Activated naive CD8-positive, alpha-beta T cell treated with anti-CD3 and anti-CD28 coated beads, Interleukin-2, amount 50 U/mL, for 24 hours (primary cell): ENCODE measurements around the gene MICAL1.
"Not testable (repeated sequence)": the region's sequence is repeated elsewhere in the genome, so short reads cannot be mapped to it uniquely, and the experiment has no call there.

Experiments used
- ATAC-seq: fragments of 150-1000 bp; cut with Tn5 transposase; one replicate; pipeline ENCODE4 v1.10.0; 2021
- DNase-seq: peaks from one replicate; pipeline ENCODE4 v3.0.0; 2021
- H3K27ac Mint-ChIP-seq: one replicate; pipeline ENCODE4 v1.8.0; 2021; ENCODE audit warnings: mild to moderate bottlenecking, mixed read lengths
- H3K27me3 Mint-ChIP-seq: one replicate; pipeline ENCODE4 v1.8.0; 2021; ENCODE audit warnings: mixed read lengths
- H3K36me3 Mint-ChIP-seq: one replicate; pipeline ENCODE4 v1.8.0; 2021; ENCODE audit warnings: low read depth, mixed read lengths
- H3K4me1 Mint-ChIP-seq: one replicate; pipeline ENCODE4 v1.8.0; 2021; ENCODE audit warnings: mixed read lengths
- H3K4me3 Mint-ChIP-seq: one replicate; pipeline ENCODE4 v1.8.0; 2021; ENCODE audit warnings: mild to moderate bottlenecking, moderate library complexity, mixed read lengths
- H3K9me3 Mint-ChIP-seq: one replicate; pipeline ENCODE4 v1.8.0; 2021; ENCODE audit warnings: mixed read lengths

The MICAL1 gene

GRCh38 chr6:109466212-109466923 lies 10.8 kb upstream of the MICAL1 start:
- no peaks in the 10 kb centered on the region for H3K27me3 Mint-ChIP-seq
- peaks cover 81% of the 10 kb centered on the region for H3K36me3 Mint-ChIP-seq
- no peak for DNase-seq
- H3K4me1 Mint-ChIP-seq: peaks cover 50% of the 10 kb centered on the region
- no peak overlapping the region for H3K27ac Mint-ChIP-seq
- no peak overlapping the region for H3K4me3 Mint-ChIP-seq
- peaks cover 4% of the 10 kb centered on the region for H3K9me3 Mint-ChIP-seq
- ATAC-seq: no peak

- Mint-ChIP-seq H3K27ac (no peak overlapping the region), H3K9me3 (peaks cover 4% of the 10 kb centered on the region), H3K36me3 (peaks cover 81% of the 10 kb centered on the region), H3K4me1 (peaks cover 49% of the 10 kb centered on the region), H3K27me3 (no peaks in the 10 kb centered on the region), H3K4me3 (no peak overlapping the region)
- ATAC-seq: no peak
- no peak for DNase-seq
These were observed 10.2 kb upstream of the MICAL1 start for GRCh38 chr6:109465772-109466171.

GRCh38 chr6:109461733-109462526 lies 6.4 kb upstream of the MICAL1 start:
- H3K27me3 Mint-ChIP-seq: no peaks in the 10 kb centered on the region
- H3K4me3 Mint-ChIP-seq: no peak overlapping the region
- H3K27ac Mint-ChIP-seq: peak overlapping the region; percentile 62
- ATAC-seq (no peak), DNase-seq (no peak)
- peaks cover 4% of the 10 kb centered on the region for H3K9me3 Mint-ChIP-seq
- H3K36me3 Mint-ChIP-seq: peaks cover 65% of the 10 kb centered on the region
- peaks cover 73% of the 10 kb centered on the region for H3K4me1 Mint-ChIP-seq

GRCh38 chr6:109461205-109461604 lies 5.6 kb upstream of the MICAL1 start:
- not testable (repeated sequence) for DNase-seq, ATAC-seq, H3K9me3 Mint-ChIP-seq, H3K4me3 Mint-ChIP-seq, H3K27me3 Mint-ChIP-seq
- Mint-ChIP-seq H3K36me3 (peaks cover 62% of the 10 kb centered on the region), H3K27ac (peak overlapping the region; percentile 22), H3K4me1 (peaks cover 76% of the 10 kb centered on the region)

- H3K4me1 Mint-ChIP-seq: peaks cover 68% of the 10 kb centered on the region
- H3K27me3 Mint-ChIP-seq: no peaks in the 10 kb centered on the region
- peaks cover 4% of the 10 kb centered on the region for H3K9me3 Mint-ChIP-seq
- DNase-seq: no peak
- no peak overlapping the region for H3K4me3 Mint-ChIP-seq
- ATAC-seq: no peak
- no peak overlapping the region for H3K27ac Mint-ChIP-seq
- H3K36me3 Mint-ChIP-seq: peaks cover 53% of the 10 kb centered on the region
These were observed 4.7 kb upstream of the MICAL1 start for GRCh38 chr6:109460161-109460829.

GRCh38 chr6:109458774-109459531 lies 3.4 kb upstream of the MICAL1 start:
- ATAC-seq: peak; percentile 73
- peaks cover 71% of the 10 kb centered on the region for H3K4me1 Mint-ChIP-seq
- peaks cover 4% of the 10 kb centered on the region for H3K9me3 Mint-ChIP-seq
- peaks cover 42% of the 10 kb centered on the region for H3K36me3 Mint-ChIP-seq
- H3K4me3 Mint-ChIP-seq: peak overlapping the region; percentile 44
- H3K27ac Mint-ChIP-seq: peak overlapping the region; percentile 82
- DNase-seq: peak; percentile 47
- H3K27me3 Mint-ChIP-seq: no peaks in the 10 kb centered on the region

- H3K4me1 Mint-ChIP-seq: peaks cover 73% of the 10 kb centered on the region
- H3K27me3 Mint-ChIP-seq: no peaks in the 10 kb centered on the region
- DNase-seq: no peak
These were observed 2.0 kb upstream of the MICAL1 start for GRCh38 chr6:109457562-109457996.

GRCh38 chr6:109456710-109457561 lies 1.4 kb upstream of the MICAL1 start:
- Mint-ChIP-seq H3K4me3 (peak overlapping the region; percentile 45), H3K27me3 (no peaks in the 10 kb centered on the region), H3K27ac (peak overlapping the region; percentile 46), H3K9me3 (peaks cover 3% of the 10 kb centered on the region), H3K36me3 (peaks cover 28% of the 10 kb centered on the region), H3K4me1 (peaks cover 69% of the 10 kb centered on the region)
- ATAC-seq: no peak
- DNase-seq: no peak

More at GRCh38 chr6:109457562-109457996, 2.0 kb upstream of the MICAL1 start:
- ATAC-seq: no peak
- Mint-ChIP-seq H3K36me3 (peaks cover 33% of the 10 kb centered on the region), H3K27ac (peak overlapping the region; percentile 46), H3K9me3 (peaks cover 4% of the 10 kb centered on the region), H3K4me3 (no peak overlapping the region)

GRCh38 chr6:109456111-109456583 lies 575 bp upstream of the MICAL1 start:
- peak overlapping the region; percentile 45 for H3K4me3 Mint-ChIP-seq
- ATAC-seq (no peak), DNase-seq (no peak)
- H3K27ac Mint-ChIP-seq: no peak overlapping the region
- H3K36me3 Mint-ChIP-seq: peaks cover 26% of the 10 kb centered on the region
- H3K9me3 Mint-ChIP-seq: no peaks in the 10 kb centered on the region
- H3K27me3 Mint-ChIP-seq: no peaks in the 10 kb centered on the region
- peaks cover 66% of the 10 kb centered on the region for H3K4me1 Mint-ChIP-seq

GRCh38 chr6:109454496-109455436 lies 806 bp downstream of the MICAL1 start:
- peaks cover 67% of the 10 kb centered on the region for H3K4me1 Mint-ChIP-seq
- H3K36me3 Mint-ChIP-seq: peaks cover 23% of the 10 kb centered on the region
- no peaks in the 10 kb centered on the region for H3K9me3 Mint-ChIP-seq
- H3K27me3 Mint-ChIP-seq: no peaks in the 10 kb centered on the region
- DNase-seq (peak; percentile 73), ATAC-seq (peak; percentile 53)
- peak overlapping the region; percentile 97 for H3K4me3 Mint-ChIP-seq
- peak overlapping the region; percentile 96 for H3K27ac Mint-ChIP-seq

GRCh38 chr6:109453594-109454495 lies 1.7 kb downstream of the MICAL1 start:
- peak overlapping the region; percentile 97 for H3K4me3 Mint-ChIP-seq
- peaks cover 66% of the 10 kb centered on the region for H3K4me1 Mint-ChIP-seq
- no peaks in the 10 kb centered on the region for H3K27me3 Mint-ChIP-seq
- no peak for DNase-seq
- peak overlapping the region; percentile 96 for H3K27ac Mint-ChIP-seq
- ATAC-seq: no peak
- H3K9me3 Mint-ChIP-seq: no peaks in the 10 kb centered on the region
- H3K36me3 Mint-ChIP-seq: peaks cover 18% of the 10 kb centered on the region

GRCh38 chr6:109453156-109453555 lies 2.4 kb downstream of the MICAL1 start:
- peaks cover 62% of the 10 kb centered on the region for H3K4me1 Mint-ChIP-seq
- no peak overlapping the region for H3K27ac Mint-ChIP-seq
- H3K36me3 Mint-ChIP-seq: peaks cover 16% of the 10 kb centered on the region
- ATAC-seq (no peak), DNase-seq (no peak)
- H3K27me3 Mint-ChIP-seq: no peaks in the 10 kb centered on the region
- H3K4me3 Mint-ChIP-seq: no peak overlapping the region
- H3K9me3 Mint-ChIP-seq: no peaks in the 10 kb centered on the region
